HG03442 (cell line): ENCODE measurements around the gene PLXNA4.

Source experiments
- ATAC-seq: cut with Tn5 transposase; IDR thresholded peaks from one replicate; pipeline ENCODE4 v1.9.1; 2021; ENCODE audit warnings: mild to moderate bottlenecking, moderate library complexity; ENCODE audit not compliant: unreplicated experiment

The PLXNA4 gene

GRCh38 chr7:132080967-132081668 lies 495.2 kb downstream of the PLXNA4 start:
- ATAC-seq, result no peak

DNA sequence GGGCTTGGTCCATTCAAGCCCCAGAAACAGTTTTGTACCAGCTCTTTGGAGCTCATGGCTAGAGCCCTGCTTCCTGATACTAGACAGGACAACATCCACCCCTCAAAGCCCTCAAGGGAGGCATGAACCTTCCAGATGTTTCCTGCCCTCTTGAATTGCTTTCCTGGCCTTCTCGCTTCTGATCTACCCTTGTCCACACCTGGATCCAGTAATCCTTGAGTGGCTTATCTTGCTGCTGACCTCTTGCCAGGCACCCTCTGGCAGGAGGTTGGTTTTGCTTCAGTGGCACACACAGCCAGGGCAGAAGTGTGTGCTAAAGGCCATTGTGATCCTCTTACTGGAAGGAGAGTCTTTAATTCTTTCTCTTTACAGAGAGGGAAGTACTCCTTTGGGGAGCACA lies 495.8 kb downstream of the PLXNA4 start:
- ATAC-seq, result no peak

GRCh38 chr7:132078891-132079735 lies 497.2 kb downstream of the PLXNA4 start:
- no peak for ATAC-seq

GRCh38 chr7:132077971-132078685 lies 498.1 kb downstream of the PLXNA4 start:
- ATAC-seq, result no peak

GRCh38 chr7:132076301-132077035 lies 499.8 kb downstream of the PLXNA4 start:
- ATAC-seq, result no peak

- no peak for ATAC-seq
Measured at GRCh38 chr7:132075515-132075914, 500.8 kb downstream of the PLXNA4 start.

GRCh38 chr7:132073920-132074589 lies 502.2 kb downstream of the PLXNA4 start:
- ATAC-seq, result no peak
